ENCODE results near the gene PGAM2.

- TF ChIP-seq, protein P1, sequence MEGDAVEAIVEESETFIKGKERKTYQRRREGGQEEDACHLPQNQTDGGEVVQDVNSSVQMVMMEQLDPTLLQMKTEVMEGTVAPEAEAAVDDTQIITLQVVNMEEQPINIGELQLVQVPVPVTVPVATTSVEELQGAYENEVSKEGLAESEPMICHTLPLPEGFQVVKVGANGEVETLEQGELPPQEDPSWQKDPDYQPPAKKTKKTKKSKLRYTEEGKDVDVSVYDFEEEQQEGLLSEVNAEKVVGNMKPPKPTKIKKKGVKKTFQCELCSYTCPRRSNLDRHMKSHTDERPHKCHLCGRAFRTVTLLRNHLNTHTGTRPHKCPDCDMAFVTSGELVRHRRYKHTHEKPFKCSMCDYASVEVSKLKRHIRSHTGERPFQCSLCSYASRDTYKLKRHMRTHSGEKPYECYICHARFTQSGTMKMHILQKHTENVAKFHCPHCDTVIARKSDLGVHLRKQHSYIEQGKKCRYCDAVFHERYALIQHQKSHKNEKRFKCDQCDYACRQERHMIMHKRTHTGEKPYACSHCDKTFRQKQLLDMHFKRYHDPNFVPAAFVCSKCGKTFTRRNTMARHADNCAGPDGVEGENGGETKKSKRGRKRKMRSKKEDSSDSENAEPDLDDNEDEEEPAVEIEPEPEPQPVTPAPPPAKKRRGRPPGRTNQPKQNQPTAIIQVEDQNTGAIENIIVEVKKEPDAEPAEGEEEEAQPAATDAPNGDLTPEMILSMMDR (conservative IDR thresholded peaks at IDR 0.05; ENCODE audit: low read depth, low read length): no peak
- TF ChIP-seq CEBPB (IDR thresholded peaks at IDR 0.05; ENCODE audit: low read depth, low read length) (no peak), RAD21 (IDR thresholded peaks at IDR 0.05; ENCODE audit: low read length) (no peak), POLR2A (IDR thresholded peaks at IDR 0.05; ENCODE audit: low read depth, low read length) (no peak; the same call in 1 of the 2 replicates), MAFK (IDR thresholded peaks at IDR 0.05; ENCODE audit: low read depth, low read length) (no peak), NFE2L2 (IDR thresholded peaks at IDR 0.05; ENCODE audit: low read depth, low read length) (no peak), RCOR1 (IDR thresholded peaks at IDR 0.05; ENCODE audit: insufficient replicate concordance, low read length) (no peak)
Measured at GRCh38 chr7:44044315-44045225, 20.8 kb downstream of the PGAM2 start, which contains the start of gene DBNL.
